C4-2B (cell line): ENCODE data around the gene EPHA10.

Source experiments
- H3K27ac ChIP-seq: fragments of 450-650 bp; 2 replicates; pipeline ENCODE4 v1.5.1; 2017
- ZFX ChIP-seq: fragments of 450-650 bp; IDR thresholded peaks from 2 replicates; pipeline ENCODE4 v1.6.1; 2017
- TF ChIP-seq, protein P1 (sequence below): fragments of 450-650 bp; conservative IDR thresholded peaks from 2 replicates; pipeline ENCODE4 v1.5.1; 2017; ENCODE audit warnings: mild to moderate bottlenecking

Gene EPHA10

GRCh38 chr1:37807220-37807554, 42.3 kb upstream of the EPHA10 start:
- TF ChIP-seq, protein P1, sequence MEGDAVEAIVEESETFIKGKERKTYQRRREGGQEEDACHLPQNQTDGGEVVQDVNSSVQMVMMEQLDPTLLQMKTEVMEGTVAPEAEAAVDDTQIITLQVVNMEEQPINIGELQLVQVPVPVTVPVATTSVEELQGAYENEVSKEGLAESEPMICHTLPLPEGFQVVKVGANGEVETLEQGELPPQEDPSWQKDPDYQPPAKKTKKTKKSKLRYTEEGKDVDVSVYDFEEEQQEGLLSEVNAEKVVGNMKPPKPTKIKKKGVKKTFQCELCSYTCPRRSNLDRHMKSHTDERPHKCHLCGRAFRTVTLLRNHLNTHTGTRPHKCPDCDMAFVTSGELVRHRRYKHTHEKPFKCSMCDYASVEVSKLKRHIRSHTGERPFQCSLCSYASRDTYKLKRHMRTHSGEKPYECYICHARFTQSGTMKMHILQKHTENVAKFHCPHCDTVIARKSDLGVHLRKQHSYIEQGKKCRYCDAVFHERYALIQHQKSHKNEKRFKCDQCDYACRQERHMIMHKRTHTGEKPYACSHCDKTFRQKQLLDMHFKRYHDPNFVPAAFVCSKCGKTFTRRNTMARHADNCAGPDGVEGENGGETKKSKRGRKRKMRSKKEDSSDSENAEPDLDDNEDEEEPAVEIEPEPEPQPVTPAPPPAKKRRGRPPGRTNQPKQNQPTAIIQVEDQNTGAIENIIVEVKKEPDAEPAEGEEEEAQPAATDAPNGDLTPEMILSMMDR = no peak
- no peak for TF ChIP-seq ZFX
- H3K27ac ChIP-seq = peak overlapping the region; percentile 91

GRCh38 chr1:37802439-37802838, 37.5 kb upstream of the EPHA10 start:
- H3K27ac ChIP-seq = no peak overlapping the region
- TF ChIP-seq, protein P1 = no peak
- no peak for TF ChIP-seq ZFX

DNA sequence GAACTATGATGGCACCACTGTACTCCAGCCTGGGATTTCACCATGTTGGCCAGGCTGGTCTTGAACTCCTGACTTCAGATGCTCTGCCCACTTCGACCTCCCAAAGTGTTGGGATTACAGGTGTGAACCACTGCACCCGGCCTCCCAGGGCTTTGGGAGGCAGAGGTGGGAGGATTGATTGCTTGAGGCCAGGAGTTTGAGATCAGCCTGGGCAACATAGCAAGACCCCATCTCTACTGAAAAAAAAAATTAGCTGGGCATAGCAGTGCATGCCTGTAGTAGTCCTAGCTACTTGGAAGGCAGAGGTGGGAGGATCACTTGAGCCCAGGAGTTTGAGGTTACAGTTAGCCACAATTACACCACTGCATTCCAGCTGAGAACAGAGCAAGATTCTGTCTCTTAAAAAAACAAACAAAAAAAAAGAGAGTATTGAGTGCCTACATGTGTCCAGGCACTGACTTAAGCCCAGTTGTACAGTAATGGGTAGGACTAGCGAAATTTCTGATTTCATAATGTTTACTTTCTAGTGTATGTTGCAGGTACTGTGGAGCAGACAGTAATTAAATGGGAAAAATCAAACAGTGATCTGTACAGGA, 32.9 kb upstream of the EPHA10 start:
- H3K27ac ChIP-seq = no peak overlapping the region
- no peak for TF ChIP-seq ZFX
- TF ChIP-seq, protein P1 = no peak

DNA sequence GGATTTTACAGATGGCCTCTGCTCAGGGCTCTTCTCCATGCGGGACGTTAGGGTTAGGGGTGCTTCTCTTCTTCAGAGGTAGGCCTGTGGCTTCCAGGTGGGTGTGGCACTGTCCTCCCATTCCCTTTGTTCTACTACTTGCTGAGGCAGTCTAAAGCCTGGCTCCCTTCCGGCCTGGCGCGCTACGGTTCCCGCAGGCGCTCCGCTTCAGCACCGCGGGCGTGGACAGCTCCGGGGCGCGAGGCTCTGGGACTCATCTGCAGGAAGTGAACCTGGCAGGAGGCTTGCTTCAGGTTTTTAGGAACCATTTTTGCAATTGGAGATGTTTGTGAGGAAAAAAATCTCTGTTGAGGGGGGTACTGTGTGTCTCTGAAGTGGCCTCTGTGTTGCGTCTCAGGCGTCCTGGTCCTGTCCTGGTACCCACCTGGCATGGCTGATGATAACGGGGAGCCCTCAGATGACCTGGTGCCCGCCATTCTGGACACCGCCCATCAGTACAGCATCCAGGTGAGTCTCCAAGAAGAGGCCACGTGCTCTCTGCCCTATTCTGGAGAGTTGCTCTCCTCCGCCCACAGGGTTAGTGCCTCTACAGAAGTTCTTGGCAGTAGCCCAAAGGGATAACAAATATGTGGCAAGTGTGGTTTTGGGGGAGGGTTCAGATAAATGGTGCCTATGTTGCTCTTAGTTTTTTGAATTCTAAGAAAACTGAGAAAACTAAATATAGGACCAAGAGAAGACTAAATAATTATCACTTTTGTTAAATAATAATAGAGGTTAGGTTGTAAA, 30.6 kb upstream of the EPHA10 start:
- H3K27ac ChIP-seq = no peak overlapping the region
- TF ChIP-seq, protein P1 = no peak
- TF ChIP-seq ZFX = no peak

- peak overlapping the region; percentile 68 for H3K27ac ChIP-seq
Observed at GRCh38 chr1:37794372-37795339, 29.7 kb upstream of the EPHA10 start.

GRCh38 chr1:37793773-37794371, 29.0 kb upstream of the EPHA10 start, which contains the start of gene MANEAL:
Gene MANEAL (plus strand): TSS chr1:37793847. CDS start chr1:37794183, 336 bp downstream.
- TF ChIP-seq, protein P1 = no peak
- TF ChIP-seq ZFX = peak; percentile 91
- peak within 1 kb of the TSS; percentile 68 for H3K27ac ChIP-seq

More at GRCh38 chr1:37794372-37795339, 29.7 kb upstream of the EPHA10 start:
- TF ChIP-seq, protein P1 = no peak
- no peak for TF ChIP-seq ZFX
